ENCODE measurements around the gene RGS2.

The RGS2 gene

GRCh38 chr1:192830595-192831246 lies 21.9 kb downstream of the RGS2 start:
- DNase-seq (ENCODE audit: low read depth), result no peak

- DNase-seq (ENCODE audit: low read depth), result no peak
Measured at GRCh38 chr1:192831706-192832355, 23.0 kb downstream of the RGS2 start.

GRCh38 chr1:192832492-192832891 lies 23.7 kb downstream of the RGS2 start:
- no peak for DNase-seq (ENCODE audit: low read depth)

- no peak for DNase-seq (ENCODE audit: low read depth)
Measured at GRCh38 chr1:192835116-192835515, 26.3 kb downstream of the RGS2 start.

- no peak for DNase-seq (ENCODE audit: low read depth)
Measured at GRCh38 chr1:192839162-192840066, 30.6 kb downstream of the RGS2 start.

- no peak for DNase-seq (ENCODE audit: low read depth)
Measured at GRCh38 chr1:192844360-192844759, 35.5 kb downstream of the RGS2 start.

GRCh38 chr1:192846950-192847349 lies 38.1 kb downstream of the RGS2 start:
- peak; percentile 30 for DNase-seq (ENCODE audit: low read depth)

- DNase-seq (ENCODE audit: low read depth), result no peak
Measured at GRCh38 chr1:192849011-192849410, 40.2 kb downstream of the RGS2 start.

GRCh38 chr1:192849442-192849841 lies 40.6 kb downstream of the RGS2 start:
- DNase-seq (ENCODE audit: low read depth), result no peak

GRCh38 chr1:192852001-192852947 lies 43.4 kb downstream of the RGS2 start:
- no peak for DNase-seq (ENCODE audit: low read depth)

GRCh38 chr1:192858456-192858855 lies 49.6 kb downstream of the RGS2 start:
- no peak for DNase-seq (ENCODE audit: low read depth)

GRCh38 chr1:192859808-192860207 lies 51.0 kb downstream of the RGS2 start:
- no peak for DNase-seq (ENCODE audit: low read depth)

- DNase-seq (ENCODE audit: low read depth), result no peak
Measured at GRCh38 chr1:192860478-192861185, 51.8 kb downstream of the RGS2 start.

GRCh38 chr1:192861860-192862259 lies 53.0 kb downstream of the RGS2 start:
- no peak for DNase-seq (ENCODE audit: low read depth)

All from GM04504 (cell line).